K562 (cell line): ENCODE results near the gene TOR1B. TPM values are rescaled to one million over a fixed set of nuclear protein-coding genes. Genes with fewer than 3 reads are reported as not detected.
A peak's percentile ranks its signal among the peaks of the same experiment; 100 is the strongest.

Experiments
- ADNP ChIP-seq: fragments of 200-800 bp; sonication (Bioruptor generic); IDR thresholded peaks from 2 replicates; pipeline ENCODE4 v1.6.1; 2016; ENCODE audit warnings: missing genetic modification characterization, missing compliant biosample characterization
- CHD2 ChIP-seq: IDR thresholded peaks from 2 replicates; pipeline ENCODE4 v1.6.1; 2011; ENCODE audit warnings: low read depth, low read length
- RBFOX2 ChIP-seq: fragments of 200-400 bp; formaldehyde crosslinking; IDR thresholded peaks from 2 replicates; pipeline ENCODE4 v1.6.1; 2017; ENCODE audit warnings: low read depth, mild to moderate bottlenecking, low read length, moderate library complexity
- RCOR1 ChIP-seq, 2 experiments: IDR thresholded peaks; 2 replicates each; pipeline ENCODE4 v1.6.1; 2012; ENCODE audit warnings: low read depth in 2 of 2, low read length in 2 of 2, borderline replicate concordance in 1 of 2, improper control_type of control experiment in 1 of 2
- polyA plus RNA-seq, 8 experiments: library from polyadenylated mRNA; depleted of rRNA in 4 of 8; stranded (reverse) in 5 of 8; unstranded in 3 of 8; fragments of >200 nt; fragmentation: Nextera tagmentation in 2 of 8; fragmentation: Illumina TruSeq in 1 of 8; extraction: Ambion mirVana in 2 of 8; extraction: Trizol in 1 of 8; gene quantifications; 2 replicates each; pipeline versions ENCODE4 v1.2.1 to v1.2.3, GENCODE V29; 2011 to 2014; ENCODE audit warnings: inconsistent platforms in 1 of 8, missing spikeins in 1 of 8
- total RNA-seq, 7 experiments: library from RNA; depleted of rRNA in 6 of 7; stranded (reverse); fragments of >200 nt in 6 of 7; fragmentation: Illumina TruSeq in 2 of 7; extraction: Trizol in 2 of 7; gene quantifications; 2 replicates each; pipeline versions ENCODE4 v1.2.1 to v1.2.3, GENCODE V29; 2011 to 2021; ENCODE audit warnings: low replicate concordance in 1 of 7
- TF ChIP-seq, protein P1 (sequence below), 2 experiments: fragments of 450-650 bp; conservative IDR thresholded peaks; 2 replicates each; pipeline ENCODE4 v1.6.1; 2017; ENCODE audit warnings: mild to moderate bottlenecking in 2 of 2, moderate library complexity in 2 of 2
- TF ChIP-seq, protein P2 (sequence below), 3 experiments: fragments of 200-800 bp in 1 of 3; fragments of 250-450 bp in 1 of 3; fragments of 450-650 bp in 1 of 3; sonication (Bioruptor Pico) in 1 of 3; sonication (Bioruptor generic) in 1 of 3; formaldehyde crosslinking in 1 of 3; IDR thresholded peaks; 2 replicates each; pipeline versions ENCODE4 v1.6.1 to v1.8.0; 2016 to 2022; ENCODE audit warnings: mild to moderate bottlenecking in 2 of 3, missing genetic modification characterization in 2 of 3, missing compliant biosample characterization in 1 of 3, moderate library complexity in 1 of 3
- TF ChIP-seq, protein P3 (sequence below), 2 experiments: fragments of 450-650 bp; IDR thresholded peaks; 2 replicates each; pipeline ENCODE4 v1.6.1; 2016; ENCODE audit warnings: mild to moderate bottlenecking in 2 of 2, borderline replicate concordance in 1 of 2, low read depth in 1 of 2, moderate library complexity in 1 of 2
- TF ChIP-seq, protein P4 (sequence below): sonication (generic); formaldehyde crosslinking; IDR thresholded peaks from 2 replicates; pipeline ENCODE4 v1.8.1; 2023; ENCODE audit warnings: mild to moderate bottlenecking, missing genetic modification reagents

The TOR1B gene
- total and polyA plus RNA-seq, 9 of the 15 experiments (the other 6 are each of a cell fraction or from before 2014, with no cell fraction given), result 4.2 to 36.5 (median 24.6) TPM

DNA sequence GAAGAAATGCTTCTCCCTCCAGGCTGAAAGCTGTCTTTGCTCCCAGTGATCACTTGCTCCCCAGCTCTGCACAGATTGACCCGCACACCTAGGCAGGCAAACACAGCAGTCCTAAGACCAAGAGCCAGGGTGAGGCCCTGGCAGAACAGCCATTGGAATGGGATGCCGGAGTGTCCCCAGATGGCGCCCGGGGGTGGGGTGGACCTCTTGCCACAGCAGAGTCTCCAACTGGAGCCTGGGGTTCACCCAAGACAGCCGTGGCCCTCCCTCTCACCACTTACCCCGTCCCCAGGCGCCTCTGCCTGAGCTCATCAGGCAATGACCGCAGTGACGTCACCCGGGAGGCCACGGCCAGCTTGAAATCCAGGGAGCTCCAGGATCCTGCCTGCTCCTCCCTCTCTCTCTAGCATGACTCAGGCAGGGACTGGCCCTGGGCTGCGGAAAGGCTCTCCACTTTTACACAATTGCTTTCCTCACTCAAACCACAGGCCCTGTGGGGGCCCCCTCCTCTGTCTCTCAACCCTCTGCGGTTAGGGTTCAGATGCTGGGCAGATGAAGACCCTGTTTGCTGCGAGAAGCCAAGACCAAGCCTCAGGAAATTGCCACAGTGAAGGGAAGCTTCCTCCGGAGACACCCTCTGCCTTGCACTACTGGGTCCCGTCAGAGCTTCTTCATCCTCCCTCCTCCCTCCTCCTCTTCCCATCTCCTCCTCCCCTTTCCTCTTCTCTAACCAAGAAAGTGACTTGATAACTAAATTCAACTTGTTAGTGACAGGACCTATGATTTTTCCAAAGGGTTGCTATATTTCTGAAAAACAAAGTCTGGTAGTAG is 25.8 kb upstream of the TOR1B start (continued):
- TF ChIP-seq ADNP, result no peak
- TF ChIP-seq, protein P1, sequence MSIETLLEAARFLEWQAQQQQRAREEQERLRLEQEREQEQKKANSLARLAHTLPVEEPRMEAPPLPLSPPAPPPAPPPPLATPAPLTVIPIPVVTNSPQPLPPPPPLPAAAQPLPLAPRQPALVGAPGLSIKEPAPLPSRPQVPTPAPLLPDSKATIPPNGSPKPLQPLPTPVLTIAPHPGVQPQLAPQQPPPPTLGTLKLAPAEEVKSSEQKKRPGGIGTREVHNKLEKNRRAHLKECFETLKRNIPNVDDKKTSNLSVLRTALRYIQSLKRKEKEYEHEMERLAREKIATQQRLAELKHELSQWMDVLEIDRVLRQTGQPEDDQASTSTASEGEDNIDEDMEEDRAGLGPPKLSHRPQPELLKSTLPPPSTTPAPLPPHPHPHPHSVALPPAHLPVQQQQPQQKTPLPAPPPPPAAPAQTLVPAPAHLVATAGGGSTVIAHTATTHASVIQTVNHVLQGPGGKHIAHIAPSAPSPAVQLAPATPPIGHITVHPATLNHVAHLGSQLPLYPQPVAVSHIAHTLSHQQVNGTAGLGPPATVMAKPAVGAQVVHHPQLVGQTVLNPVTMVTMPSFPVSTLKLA (conservative IDR thresholded peaks at IDR 0.05), result no peak
- no peak for TF ChIP-seq CHD2
- TF ChIP-seq, protein P2, sequence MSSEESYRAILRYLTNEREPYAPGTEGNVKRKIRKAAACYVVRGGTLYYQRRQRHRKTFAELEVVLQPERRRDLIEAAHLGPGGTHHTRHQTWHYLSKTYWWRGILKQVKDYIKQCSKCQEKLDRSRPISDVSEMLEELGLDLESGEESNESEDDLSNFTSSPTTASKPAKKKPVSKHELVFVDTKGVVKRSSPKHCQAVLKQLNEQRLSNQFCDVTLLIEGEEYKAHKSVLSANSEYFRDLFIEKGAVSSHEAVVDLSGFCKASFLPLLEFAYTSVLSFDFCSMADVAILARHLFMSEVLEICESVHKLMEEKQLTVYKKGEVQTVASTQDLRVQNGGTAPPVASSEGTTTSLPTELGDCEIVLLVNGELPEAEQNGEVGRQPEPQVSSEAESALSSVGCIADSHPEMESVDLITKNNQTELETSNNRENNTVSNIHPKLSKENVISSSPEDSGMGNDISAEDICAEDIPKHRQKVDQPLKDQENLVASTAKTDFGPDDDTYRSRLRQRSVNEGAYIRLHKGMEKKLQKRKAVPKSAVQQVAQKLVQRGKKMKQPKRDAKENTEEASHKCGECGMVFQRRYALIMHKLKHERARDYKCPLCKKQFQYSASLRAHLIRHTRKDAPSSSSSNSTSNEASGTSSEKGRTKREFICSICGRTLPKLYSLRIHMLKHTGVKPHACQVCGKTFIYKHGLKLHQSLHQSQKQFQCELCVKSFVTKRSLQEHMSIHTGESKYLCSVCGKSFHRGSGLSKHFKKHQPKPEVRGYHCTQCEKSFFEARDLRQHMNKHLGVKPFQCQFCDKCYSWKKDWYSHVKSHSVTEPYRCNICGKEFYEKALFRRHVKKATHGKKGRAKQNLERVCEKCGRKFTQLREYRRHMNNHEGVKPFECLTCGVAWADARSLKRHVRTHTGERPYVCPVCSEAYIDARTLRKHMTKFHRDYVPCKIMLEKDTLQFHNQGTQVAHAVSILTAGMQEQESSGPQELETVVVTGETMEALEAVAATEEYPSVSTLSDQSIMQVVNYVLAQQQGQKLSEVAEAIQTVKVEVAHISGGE (CRISPR knock-in tag; IDR thresholded peaks at IDR 0.05), result no peak; a peak in 1 of 6 replicates
- TF ChIP-seq RBFOX2, result peak; percentile 46
- TF ChIP-seq RCOR1 (IDR thresholded peaks at IDR 0.05; ENCODE audit: borderline replicate concordance in 1 of 2, low read depth in 2 of 2, low read length in 2 of 2), result peak; percentile 33 to 89; a peak in 2 of 4 replicates
- TF ChIP-seq, protein P3, sequence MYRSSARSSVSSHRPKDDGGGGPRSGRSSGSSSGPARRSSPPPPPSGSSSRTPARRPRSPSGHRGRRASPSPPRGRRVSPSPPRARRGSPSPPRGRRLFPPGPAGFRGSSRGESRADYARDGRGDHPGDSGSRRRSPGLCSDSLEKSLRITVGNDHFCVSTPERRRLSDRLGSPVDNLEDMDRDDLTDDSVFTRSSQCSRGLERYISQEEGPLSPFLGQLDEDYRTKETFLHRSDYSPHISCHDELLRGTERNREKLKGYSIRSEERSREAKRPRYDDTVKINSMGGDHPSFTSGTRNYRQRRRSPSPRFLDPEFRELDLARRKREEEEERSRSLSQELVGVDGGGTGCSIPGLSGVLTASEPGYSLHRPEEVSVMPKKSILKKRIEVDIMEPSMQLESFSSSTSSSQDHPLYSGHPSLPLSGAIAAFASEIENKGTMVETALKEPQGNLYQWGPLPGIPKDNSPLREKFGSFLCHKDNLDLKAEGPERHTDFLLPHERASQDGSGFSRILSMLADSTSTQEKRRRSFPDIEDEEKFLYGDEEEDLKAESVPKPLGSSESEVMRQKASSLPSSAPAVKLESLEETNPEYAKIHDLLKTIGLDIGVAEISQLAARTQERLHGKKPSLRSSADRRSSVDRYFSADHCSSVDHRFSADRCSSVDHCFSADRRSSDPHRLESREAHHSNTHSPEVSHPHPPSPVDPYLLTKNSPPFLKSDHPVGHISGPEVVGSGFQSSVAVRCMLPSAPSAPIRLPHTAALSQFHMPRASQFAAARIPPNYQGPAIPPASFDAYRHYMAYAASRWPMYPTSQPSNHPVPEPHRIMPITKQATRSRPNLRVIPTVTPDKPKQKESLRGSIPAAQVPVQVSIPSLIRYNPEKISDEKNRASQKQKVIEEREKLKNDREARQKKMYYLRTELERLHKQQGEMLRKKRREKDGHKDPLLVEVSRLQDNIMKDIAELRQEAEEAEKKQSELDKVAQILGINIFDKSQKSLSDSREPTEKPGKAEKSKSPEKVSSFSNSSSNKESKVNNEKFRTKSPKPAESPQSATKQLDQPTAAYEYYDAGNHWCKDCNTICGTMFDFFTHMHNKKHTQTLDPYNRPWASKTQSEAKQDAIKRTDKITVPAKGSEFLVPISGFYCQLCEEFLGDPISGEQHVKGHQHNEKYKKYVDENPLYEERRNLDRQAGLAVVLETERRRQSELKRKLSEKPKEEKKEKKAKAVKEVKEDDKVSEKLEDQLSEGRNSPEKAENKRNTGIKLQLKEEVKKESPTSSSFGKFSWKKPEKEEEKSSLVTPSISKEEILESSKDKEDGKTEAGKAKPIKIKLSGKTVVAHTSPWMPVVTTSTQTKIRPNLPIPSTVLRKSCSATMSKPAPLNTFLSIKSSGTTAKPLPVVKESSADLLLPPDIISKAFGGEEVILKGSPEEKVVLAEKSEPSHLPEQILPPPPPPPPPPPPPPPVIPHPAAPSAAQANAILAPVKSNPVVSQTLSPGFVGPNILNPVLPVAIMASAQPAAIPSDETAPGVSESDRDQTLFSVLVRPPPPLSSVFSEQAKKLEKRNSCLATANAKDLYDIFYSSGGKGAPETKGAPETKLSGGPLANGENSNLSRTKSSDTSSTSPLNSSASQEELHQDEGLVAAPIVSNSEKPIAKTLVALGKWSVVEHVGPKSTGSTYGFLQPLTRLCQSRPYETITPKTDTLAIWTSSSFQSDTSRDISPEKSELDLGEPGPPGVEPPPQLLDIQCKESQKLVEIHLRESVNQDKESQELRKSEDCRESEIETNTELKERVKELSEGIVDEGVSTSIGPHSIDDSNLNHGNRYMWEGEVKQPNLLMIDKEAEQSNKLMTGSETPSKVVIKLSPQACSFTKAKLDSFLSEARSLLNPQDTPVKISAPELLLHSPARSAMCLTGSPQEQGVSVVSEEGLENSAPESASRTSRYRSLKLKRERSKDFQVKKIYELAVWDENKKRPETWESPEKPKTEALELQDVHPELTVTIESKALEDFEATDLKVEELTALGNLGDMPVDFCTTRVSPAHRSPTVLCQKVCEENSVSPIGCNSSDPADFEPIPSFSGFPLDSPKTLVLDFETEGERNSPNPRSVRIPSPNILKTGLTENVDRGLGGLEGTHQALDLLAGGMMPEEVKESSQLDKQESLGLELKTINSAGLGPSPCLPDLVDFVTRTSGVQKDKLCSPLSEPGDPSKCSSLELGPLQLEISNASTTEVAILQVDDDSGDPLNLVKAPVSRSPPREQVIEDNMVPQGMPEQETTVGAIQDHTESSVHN (IDR thresholded peaks at IDR 0.05; ENCODE audit: borderline replicate concordance in 1 of 2, low read depth in 1 of 2), result peak in 1 of 2 experiments; percentile 92; a peak in 2 of 4 replicates
- TF ChIP-seq, protein P4, sequence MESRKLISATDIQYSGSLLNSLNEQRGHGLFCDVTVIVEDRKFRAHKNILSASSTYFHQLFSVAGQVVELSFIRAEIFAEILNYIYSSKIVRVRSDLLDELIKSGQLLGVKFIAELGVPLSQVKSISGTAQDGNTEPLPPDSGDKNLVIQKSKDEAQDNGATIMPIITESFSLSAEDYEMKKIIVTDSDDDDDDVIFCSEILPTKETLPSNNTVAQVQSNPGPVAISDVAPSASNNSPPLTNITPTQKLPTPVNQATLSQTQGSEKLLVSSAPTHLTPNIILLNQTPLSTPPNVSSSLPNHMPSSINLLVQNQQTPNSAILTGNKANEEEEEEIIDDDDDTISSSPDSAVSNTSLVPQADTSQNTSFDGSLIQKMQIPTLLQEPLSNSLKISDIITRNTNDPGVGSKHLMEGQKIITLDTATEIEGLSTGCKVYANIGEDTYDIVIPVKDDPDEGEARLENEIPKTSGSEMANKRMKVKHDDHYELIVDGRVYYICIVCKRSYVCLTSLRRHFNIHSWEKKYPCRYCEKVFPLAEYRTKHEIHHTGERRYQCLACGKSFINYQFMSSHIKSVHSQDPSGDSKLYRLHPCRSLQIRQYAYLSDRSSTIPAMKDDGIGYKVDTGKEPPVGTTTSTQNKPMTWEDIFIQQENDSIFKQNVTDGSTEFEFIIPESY (CRISPR knock-in tag), result no peak; the same call in 1 of the 2 replicates
